Endodermal cell (in vitro differentiated cells): ENCODE measurements around the gene TBXAS1. TPM values are rescaled to one million over a fixed set of nuclear protein-coding genes. Genes with fewer than 3 reads are reported as not detected.

ENCODE experiments used
- DNase-seq: peaks from one replicate; pipeline ENCODE4 v3.0.0-alpha.2; 2017
- H3K27ac ChIP-seq: 2 replicates; pipeline ENCODE4 v1.5.1; 2013; ENCODE audit warnings: mild to moderate bottlenecking, low read depth, low read length, moderate library complexity
- H3K27me3 ChIP-seq: 2 replicates; pipeline ENCODE4 v1.6.1; 2013; ENCODE audit warnings: mild to moderate bottlenecking, low read length, moderate library complexity; ENCODE audit not compliant: insufficient read depth, control insufficient read depth, poor library complexity, severe bottlenecking
- H3K36me3 ChIP-seq: 2 replicates; pipeline ENCODE4 v1.7.0; 2013; ENCODE audit warnings: mild to moderate bottlenecking, low read length, moderate library complexity; ENCODE audit not compliant: control insufficient read depth, insufficient read depth
- H3K4me1 ChIP-seq: one replicate; pipeline ENCODE4 v1.7.0; 2013; ENCODE audit warnings: low read length; ENCODE audit not compliant: control insufficient read depth, insufficient read depth
- H3K4me3 ChIP-seq: 2 replicates; pipeline ENCODE4 v1.5.1; 2013; ENCODE audit warnings: mild to moderate bottlenecking, low read length, moderate library complexity
- H3K9ac ChIP-seq: 2 replicates; pipeline ENCODE4 v1.6.1; 2013; ENCODE audit warnings: mild to moderate bottlenecking, low read length, moderate library complexity; ENCODE audit not compliant: poor library complexity, severe bottlenecking; ENCODE audit errors: extremely low read depth
- H3K9me3 ChIP-seq: 2 replicates; pipeline ENCODE4 v1.6.1; 2013; ENCODE audit warnings: mild to moderate bottlenecking, low read length, moderate library complexity; ENCODE audit not compliant: control insufficient read depth
- H3K27ac Mint-ChIP-seq: 2 replicates; pipeline ENCODE4 v1.8.0; 2020; ENCODE audit warnings: mixed read lengths
- H3K27me3 Mint-ChIP-seq: 2 replicates; pipeline ENCODE4 v1.8.0; 2021; ENCODE audit warnings: mild to moderate bottlenecking, mixed read lengths; ENCODE audit not compliant: insufficient read depth
- H3K36me3 Mint-ChIP-seq: 2 replicates; pipeline ENCODE4 v1.8.0; 2020; ENCODE audit warnings: low read depth, mixed read lengths
- H3K4me1 Mint-ChIP-seq: 2 replicates; pipeline ENCODE4 v1.8.0; 2020; ENCODE audit warnings: mixed read lengths
- H3K4me3 Mint-ChIP-seq: 2 replicates; pipeline ENCODE4 v1.8.0; 2020; ENCODE audit warnings: mild to moderate bottlenecking, moderate library complexity, mixed read lengths
- H3K9me3 Mint-ChIP-seq: 2 replicates; pipeline ENCODE4 v1.8.0; 2020; ENCODE audit warnings: mild to moderate bottlenecking, mixed read lengths
- WGBS, 2 experiments: methylation state at CpG; one replicate each; pipeline versions ENCODE4 v1.1.5 to v1.1.7; 2013; ENCODE audit warnings: missing lambda C conversion rate in 2 of 2, mixed read lengths in 1 of 2; ENCODE audit not compliant: insufficient coverage in 1 of 2, insufficient read length in 1 of 2; 5-methylcytosine and 5-hydroxymethylcytosine counted together
- total RNA-seq, 2 donors: library from RNA; stranded (reverse); fragmentation: NEBNext Ultra II Directional in 1 of 2; extraction: Animal tissue kit (Norgen Biotek cat#: 25700) in 1 of 2; gene quantifications; 2 replicates in 1 of 2; 3 replicates in 1 of 2; pipeline ENCODE4 v1.2.1, GENCODE V29; 2021
- TF ChIP-seq, protein P1 (sequence below): fragments of 200-600 bp; sonication (generic); conservative IDR thresholded peaks from 2 replicates; pipeline ENCODE4 v1.5.0; 2021; ENCODE audit warnings: antibody characterized with exemption, mild to moderate bottlenecking

The TBXAS1 gene
- total RNA-seq, 2 donors from 2014 or later, result 7.6 to 13.5 TPM

DNA sequence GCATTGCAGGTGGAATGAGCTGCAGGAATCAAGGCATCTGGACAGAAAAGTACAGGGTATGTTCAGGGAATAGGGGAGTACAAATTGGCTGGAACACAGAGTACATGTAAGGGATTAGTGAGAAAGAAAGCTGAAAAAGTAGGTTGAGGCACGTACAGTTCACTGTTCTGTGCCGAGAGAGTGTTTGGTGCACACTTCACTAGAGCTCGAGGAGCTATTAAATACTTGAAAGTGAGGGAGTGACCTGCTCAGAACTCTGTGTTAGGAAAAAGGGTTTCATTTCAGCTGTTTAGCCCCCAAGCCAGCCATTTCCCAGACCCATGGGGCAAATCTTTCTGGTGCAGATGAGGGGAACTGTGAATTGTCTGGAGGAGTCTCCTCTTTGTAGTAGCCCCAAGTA, 115.2 kb downstream of the TBXAS1 start:
- Mint-ChIP-seq H3K4me1 (no peaks in the 10 kb centered on the region), H3K9me3 (peaks cover 18% of the 10 kb centered on the region), H3K27me3 (peaks cover 3% of the 10 kb centered on the region), H3K36me3 (peaks cover 2% of the 10 kb centered on the region), H3K4me3 (no peak overlapping the region), H3K27ac (no peak overlapping the region)
- Histone ChIP-seq H3K4me1 (no peaks in the 10 kb centered on the region), H3K27ac (no peak overlapping the region), H3K9ac (no peak overlapping the region), H3K9me3 (peaks cover 18% of the 10 kb centered on the region), H3K27me3 (peaks cover 6% of the 10 kb centered on the region), H3K4me3 (no peak overlapping the region), H3K36me3 (no peaks in the 10 kb centered on the region)
- TF ChIP-seq, protein P1, sequence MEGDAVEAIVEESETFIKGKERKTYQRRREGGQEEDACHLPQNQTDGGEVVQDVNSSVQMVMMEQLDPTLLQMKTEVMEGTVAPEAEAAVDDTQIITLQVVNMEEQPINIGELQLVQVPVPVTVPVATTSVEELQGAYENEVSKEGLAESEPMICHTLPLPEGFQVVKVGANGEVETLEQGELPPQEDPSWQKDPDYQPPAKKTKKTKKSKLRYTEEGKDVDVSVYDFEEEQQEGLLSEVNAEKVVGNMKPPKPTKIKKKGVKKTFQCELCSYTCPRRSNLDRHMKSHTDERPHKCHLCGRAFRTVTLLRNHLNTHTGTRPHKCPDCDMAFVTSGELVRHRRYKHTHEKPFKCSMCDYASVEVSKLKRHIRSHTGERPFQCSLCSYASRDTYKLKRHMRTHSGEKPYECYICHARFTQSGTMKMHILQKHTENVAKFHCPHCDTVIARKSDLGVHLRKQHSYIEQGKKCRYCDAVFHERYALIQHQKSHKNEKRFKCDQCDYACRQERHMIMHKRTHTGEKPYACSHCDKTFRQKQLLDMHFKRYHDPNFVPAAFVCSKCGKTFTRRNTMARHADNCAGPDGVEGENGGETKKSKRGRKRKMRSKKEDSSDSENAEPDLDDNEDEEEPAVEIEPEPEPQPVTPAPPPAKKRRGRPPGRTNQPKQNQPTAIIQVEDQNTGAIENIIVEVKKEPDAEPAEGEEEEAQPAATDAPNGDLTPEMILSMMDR, result no peak
- 67 to 87% methylated on average over 1 to 3 of the region's 3 CpGs for WGBS, 2 experiments
- DNase-seq, result no peak

DNA sequence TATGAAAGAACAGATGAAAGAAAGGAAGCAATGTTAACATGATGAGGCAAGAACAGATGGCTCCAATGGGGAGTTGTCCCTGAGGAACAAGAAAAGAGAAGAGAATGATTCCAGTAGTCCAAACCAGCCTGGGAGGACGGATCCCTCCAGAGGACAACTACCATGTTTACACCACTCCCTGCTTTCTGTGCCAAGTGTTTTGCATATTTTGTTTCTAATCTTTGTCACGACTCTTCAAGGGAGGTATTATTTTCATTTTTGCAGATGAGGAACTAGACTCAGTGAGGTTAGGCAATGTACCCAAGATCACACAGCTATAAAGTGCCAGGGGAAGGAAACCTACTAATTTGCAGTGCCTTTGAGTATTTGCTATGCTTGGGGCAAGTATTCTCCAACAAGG, 117.5 kb downstream of the TBXAS1 start:
- Mint-ChIP-seq H3K9me3 (peaks cover 18% of the 10 kb centered on the region), H3K27ac (no peak overlapping the region), H3K4me1 (no peaks in the 10 kb centered on the region), H3K36me3 (peaks cover 2% of the 10 kb centered on the region), H3K4me3 (no peak overlapping the region), H3K27me3 (no peaks in the 10 kb centered on the region)
- TF ChIP-seq, protein P1, result no peak
- no peaks in the 10 kb centered on the region for H3K27me3 ChIP-seq
- DNase-seq, result no peak
- no peaks in the 10 kb centered on the region for H3K4me1 ChIP-seq
- no peak overlapping the region for H3K4me3 ChIP-seq
- no peak overlapping the region for H3K9ac ChIP-seq
- no peak overlapping the region for H3K27ac ChIP-seq
- peaks cover 18% of the 10 kb centered on the region for H3K9me3 ChIP-seq
- 71% methylated on average over 2 of the region's 2 CpGs; no CpG with 5 or more reads in 1 of the 2 experiments for WGBS, 2 experiments
- H3K36me3 ChIP-seq, result no peaks in the 10 kb centered on the region

DNA sequence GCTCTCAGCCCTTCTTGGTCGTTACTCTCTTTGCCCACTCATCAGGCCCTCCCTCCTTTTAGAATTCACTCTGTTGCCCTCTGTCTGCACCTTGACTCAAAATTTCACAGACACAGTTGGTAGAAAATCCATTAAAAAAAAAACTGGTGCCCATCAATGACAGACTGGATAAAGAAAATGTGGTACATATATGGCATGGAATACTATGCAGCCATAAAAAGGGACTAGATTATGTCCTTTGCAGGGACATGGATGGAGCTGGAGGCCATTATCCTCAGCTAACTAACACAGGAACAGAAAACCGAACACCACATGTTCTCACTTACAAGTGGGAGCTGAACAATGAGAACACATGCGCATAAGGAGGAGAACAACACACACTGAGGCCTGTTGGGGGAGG, 118.0 kb downstream of the TBXAS1 start:
- H3K27me3 Mint-ChIP-seq, result peaks cover 2% of the 10 kb centered on the region
- TF ChIP-seq, protein P1, result no peak
- no peaks in the 10 kb centered on the region for H3K36me3 ChIP-seq
- peaks cover 18% of the 10 kb centered on the region for H3K9me3 Mint-ChIP-seq
- no peak for DNase-seq
- H3K4me1 Mint-ChIP-seq, result no peaks in the 10 kb centered on the region
- no peaks in the 10 kb centered on the region for H3K4me1 ChIP-seq
- no peak overlapping the region for H3K9ac ChIP-seq
- no peak overlapping the region for H3K27ac Mint-ChIP-seq
- no peak overlapping the region for H3K27ac ChIP-seq
- H3K36me3 Mint-ChIP-seq, result peaks cover 2% of the 10 kb centered on the region
- H3K4me3 ChIP-seq, result no peak overlapping the region
- no peaks in the 10 kb centered on the region for H3K27me3 ChIP-seq
- 92% methylated on average over 3 of the region's 3 CpGs; no CpG with 5 or more reads in 1 of the 2 experiments for WGBS, 2 experiments
- H3K4me3 Mint-ChIP-seq, result no peak overlapping the region
- H3K9me3 ChIP-seq, result peaks cover 18% of the 10 kb centered on the region
